ENCODE measurements around the gene PINK1. TPM values are rescaled to one million over a fixed set of nuclear protein-coding genes. Genes with fewer than 3 reads are reported as not detected.

PINK1 gene
- total and polyA plus RNA-seq, 2 of the 13 experiments (the other 11 are each of a cell fraction or from before 2014, with no cell fraction given), result 15.3 to 16.1 TPM

DNA sequence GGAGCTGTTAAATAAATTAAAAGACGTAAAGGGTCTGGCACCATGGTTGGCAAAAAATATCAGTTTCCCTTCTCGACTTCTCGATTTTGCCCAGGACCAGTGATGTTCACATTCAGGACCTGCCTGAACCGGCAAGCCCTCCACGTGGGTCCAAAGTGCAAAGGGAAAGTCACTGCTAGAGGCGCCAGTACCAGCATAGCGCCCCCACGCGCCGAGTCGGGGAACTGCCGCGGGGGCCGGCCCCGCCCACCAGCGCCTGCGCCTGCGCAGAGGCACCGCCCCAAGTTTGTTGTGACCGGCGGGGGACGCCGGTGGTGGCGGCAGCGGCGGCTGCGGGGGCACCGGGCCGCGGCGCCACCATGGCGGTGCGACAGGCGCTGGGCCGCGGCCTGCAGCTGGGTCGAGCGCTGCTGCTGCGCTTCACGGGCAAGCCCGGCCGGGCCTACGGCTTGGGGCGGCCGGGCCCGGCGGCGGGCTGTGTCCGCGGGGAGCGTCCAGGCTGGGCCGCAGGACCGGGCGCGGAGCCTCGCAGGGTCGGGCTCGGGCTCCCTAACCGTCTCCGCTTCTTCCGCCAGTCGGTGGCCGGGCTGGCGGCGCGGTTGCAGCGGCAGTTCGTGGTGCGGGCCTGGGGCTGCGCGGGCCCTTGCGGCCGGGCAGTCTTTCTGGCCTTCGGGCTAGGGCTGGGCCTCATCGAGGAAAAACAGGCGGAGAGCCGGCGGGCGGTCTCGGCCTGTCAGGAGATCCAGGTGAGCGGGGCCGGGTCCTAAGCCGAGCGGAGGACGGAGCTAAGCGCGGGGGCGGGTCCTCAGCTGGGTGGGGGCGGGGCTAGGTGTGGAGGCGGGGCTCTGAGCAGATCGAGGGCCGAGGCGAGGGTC is at the start of gene PINK1 (continued):
- TF ChIP-seq, protein P1, sequence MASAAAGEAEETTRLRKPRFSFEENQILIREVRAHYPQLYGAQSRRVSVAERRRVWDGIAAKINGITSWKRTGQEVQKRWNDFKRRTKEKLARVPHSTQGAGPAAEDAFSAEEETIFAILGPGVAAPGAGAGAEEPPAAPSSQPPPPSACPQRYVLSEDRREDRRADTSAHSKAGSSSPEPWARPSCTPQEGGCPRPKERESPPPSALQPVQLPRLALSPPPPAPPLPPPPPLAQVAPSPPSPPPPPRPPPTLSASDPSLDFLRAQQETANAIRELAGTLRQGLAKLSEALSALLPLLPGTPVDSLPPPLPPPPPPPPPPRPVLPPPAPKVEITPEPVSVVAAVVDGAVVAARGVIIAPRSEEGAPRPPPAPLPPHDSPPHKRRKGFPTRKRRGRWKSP (CRISPR knock-in tag; IDR thresholded peaks at IDR 0.05), result no peak
- TF ChIP-seq, protein P2, sequence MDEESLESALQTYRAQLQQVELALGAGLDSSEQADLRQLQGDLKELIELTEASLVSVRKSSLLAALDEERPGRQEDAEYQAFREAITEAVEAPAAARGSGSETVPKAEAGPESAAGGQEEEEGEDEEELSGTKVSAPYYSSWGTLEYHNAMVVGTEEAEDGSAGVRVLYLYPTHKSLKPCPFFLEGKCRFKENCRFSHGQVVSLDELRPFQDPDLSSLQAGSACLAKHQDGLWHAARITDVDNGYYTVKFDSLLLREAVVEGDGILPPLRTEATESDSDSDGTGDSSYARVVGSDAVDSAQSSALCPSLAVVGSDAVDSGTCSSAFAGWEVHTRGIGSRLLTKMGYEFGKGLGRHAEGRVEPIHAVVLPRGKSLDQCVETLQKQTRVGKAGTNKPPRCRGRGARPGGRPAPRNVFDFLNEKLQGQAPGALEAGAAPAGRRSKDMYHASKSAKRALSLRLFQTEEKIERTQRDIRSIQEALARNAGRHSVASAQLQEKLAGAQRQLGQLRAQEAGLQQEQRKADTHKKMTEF (CRISPR knock-in tag; IDR thresholded peaks at IDR 0.05), result peak; percentile 75
- TF ChIP-seq PAWR (CRISPR knock-in tag; IDR thresholded peaks at IDR 0.05; ENCODE audit: borderline replicate concordance), result no peak
- 0 out of 2 replicates have a peak, but pooled peaks have one; percentile 76 for TF ChIP-seq EED (CRISPR knock-in tag; IDR thresholded peaks at IDR 0.05)
- TF ChIP-seq KDM2A (CRISPR knock-in tag; IDR thresholded peaks at IDR 0.05; ENCODE audit: borderline replicate concordance, low read depth), result peak; percentile 27; the same call in 1 of the 2 replicates
- peak; percentile 45; the same call in 1 of the 2 replicates for TF ChIP-seq ZNF547 (CRISPR knock-in tag; IDR thresholded peaks at IDR 0.05)
- TF ChIP-seq FLYWCH1 (CRISPR knock-in tag; IDR thresholded peaks at IDR 0.05), result no peak
- no peak; the same call in 1 of the 2 replicates for TF ChIP-seq REPIN1 (CRISPR knock-in tag; IDR thresholded peaks at IDR 0.05; ENCODE audit: borderline replicate concordance, low read depth)
- peak; percentile 74; the same call in 1 of the 2 replicates for TF ChIP-seq ZSCAN31 (CRISPR knock-in tag; IDR thresholded peaks at IDR 0.05; ENCODE audit: low read depth)
- TF ChIP-seq, protein P3, sequence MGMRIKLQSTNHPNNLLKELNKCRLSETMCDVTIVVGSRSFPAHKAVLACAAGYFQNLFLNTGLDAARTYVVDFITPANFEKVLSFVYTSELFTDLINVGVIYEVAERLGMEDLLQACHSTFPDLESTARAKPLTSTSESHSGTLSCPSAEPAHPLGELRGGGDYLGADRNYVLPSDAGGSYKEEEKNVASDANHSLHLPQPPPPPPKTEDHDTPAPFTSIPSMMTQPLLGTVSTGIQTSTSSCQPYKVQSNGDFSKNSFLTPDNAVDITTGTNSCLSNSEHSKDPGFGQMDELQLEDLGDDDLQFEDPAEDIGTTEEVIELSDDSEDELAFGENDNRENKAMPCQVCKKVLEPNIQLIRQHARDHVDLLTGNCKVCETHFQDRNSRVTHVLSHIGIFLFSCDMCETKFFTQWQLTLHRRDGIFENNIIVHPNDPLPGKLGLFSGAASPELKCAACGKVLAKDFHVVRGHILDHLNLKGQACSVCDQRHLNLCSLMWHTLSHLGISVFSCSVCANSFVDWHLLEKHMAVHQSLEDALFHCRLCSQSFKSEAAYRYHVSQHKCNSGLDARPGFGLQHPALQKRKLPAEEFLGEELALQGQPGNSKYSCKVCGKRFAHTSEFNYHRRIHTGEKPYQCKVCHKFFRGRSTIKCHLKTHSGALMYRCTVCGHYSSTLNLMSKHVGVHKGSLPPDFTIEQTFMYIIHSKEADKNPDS (CRISPR knock-in tag; IDR thresholded peaks at IDR 0.05), result no peak
- TF ChIP-seq, protein P4, sequence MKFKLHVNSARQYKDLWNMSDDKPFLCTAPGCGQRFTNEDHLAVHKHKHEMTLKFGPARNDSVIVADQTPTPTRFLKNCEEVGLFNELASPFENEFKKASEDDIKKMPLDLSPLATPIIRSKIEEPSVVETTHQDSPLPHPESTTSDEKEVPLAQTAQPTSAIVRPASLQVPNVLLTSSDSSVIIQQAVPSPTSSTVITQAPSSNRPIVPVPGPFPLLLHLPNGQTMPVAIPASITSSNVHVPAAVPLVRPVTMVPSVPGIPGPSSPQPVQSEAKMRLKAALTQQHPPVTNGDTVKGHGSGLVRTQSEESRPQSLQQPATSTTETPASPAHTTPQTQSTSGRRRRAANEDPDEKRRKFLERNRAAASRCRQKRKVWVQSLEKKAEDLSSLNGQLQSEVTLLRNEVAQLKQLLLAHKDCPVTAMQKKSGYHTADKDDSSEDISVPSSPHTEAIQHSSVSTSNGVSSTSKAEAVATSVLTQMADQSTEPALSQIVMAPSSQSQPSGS (CRISPR knock-in tag; IDR thresholded peaks at IDR 0.05), result peak; percentile 65; the same call in 1 of the 2 replicates
- TF ChIP-seq KDM5B (CRISPR knock-in tag; IDR thresholded peaks at IDR 0.05; ENCODE audit: borderline replicate concordance), result peak; percentile 44; the same call in 1 of the 2 replicates
- TF ChIP-seq RXRB (CRISPR knock-in tag; IDR thresholded peaks at IDR 0.05; ENCODE audit: borderline replicate concordance), result peak; percentile 61; the same call in 1 of the 2 replicates
- peak; percentile 79; the same call in 1 of the 2 replicates for TF ChIP-seq KLF6 (CRISPR knock-in tag; IDR thresholded peaks at IDR 0.05)
- TF ChIP-seq, protein P5, sequence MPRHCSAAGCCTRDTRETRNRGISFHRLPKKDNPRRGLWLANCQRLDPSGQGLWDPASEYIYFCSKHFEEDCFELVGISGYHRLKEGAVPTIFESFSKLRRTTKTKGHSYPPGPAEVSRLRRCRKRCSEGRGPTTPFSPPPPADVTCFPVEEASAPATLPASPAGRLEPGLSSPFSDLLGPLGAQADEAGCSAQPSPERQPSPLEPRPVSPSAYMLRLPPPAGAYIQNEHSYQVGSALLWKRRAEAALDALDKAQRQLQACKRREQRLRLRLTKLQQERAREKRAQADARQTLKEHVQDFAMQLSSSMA (CRISPR knock-in tag; IDR thresholded peaks at IDR 0.05), result no peak
- TF ChIP-seq RFX3 (CRISPR knock-in tag; IDR thresholded peaks at IDR 0.05), result no peak
- TF ChIP-seq, protein P6, sequence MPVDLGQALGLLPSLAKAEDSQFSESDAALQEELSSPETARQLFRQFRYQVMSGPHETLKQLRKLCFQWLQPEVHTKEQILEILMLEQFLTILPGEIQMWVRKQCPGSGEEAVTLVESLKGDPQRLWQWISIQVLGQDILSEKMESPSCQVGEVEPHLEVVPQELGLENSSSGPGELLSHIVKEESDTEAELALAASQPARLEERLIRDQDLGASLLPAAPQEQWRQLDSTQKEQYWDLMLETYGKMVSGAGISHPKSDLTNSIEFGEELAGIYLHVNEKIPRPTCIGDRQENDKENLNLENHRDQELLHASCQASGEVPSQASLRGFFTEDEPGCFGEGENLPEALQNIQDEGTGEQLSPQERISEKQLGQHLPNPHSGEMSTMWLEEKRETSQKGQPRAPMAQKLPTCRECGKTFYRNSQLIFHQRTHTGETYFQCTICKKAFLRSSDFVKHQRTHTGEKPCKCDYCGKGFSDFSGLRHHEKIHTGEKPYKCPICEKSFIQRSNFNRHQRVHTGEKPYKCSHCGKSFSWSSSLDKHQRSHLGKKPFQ (CRISPR knock-in tag; IDR thresholded peaks at IDR 0.05; ENCODE audit: insufficient replicate concordance), result no peak
- no peak for TF ChIP-seq ATAD3A (CRISPR knock-in tag; IDR thresholded peaks at IDR 0.05)

Measured in HepG2 (cell line).